GM12865 (cell line): Measurements from ENCODE around the gene PCNX3.

Experiments used
- DNase-seq: peaks from one replicate; pipeline ENCODE4 v3.0.0; 2010; ENCODE audit warnings: low read depth
- H3K4me3 ChIP-seq: 2 replicates; pipeline ENCODE4 v1.5.1; 2011; ENCODE audit warnings: mild to moderate bottlenecking, low read depth, low read length, control low read depth
- CTCF ChIP-seq: IDR thresholded peaks from 2 replicates; pipeline ENCODE4 v1.5.1; 2011; ENCODE audit warnings: low read length, control low read depth, low read depth, inconsistent platforms; ENCODE audit not compliant: insufficient read depth; ENCODE audit errors: missing control alignments

Gene PCNX3

GRCh38 chr11:65586676-65587075 lies 28.9 kb upstream of the PCNX3 start:
- no peak for DNase-seq
- peak overlapping the region; percentile 34 for H3K4me3 ChIP-seq
- TF ChIP-seq CTCF, result no peak

DNA sequence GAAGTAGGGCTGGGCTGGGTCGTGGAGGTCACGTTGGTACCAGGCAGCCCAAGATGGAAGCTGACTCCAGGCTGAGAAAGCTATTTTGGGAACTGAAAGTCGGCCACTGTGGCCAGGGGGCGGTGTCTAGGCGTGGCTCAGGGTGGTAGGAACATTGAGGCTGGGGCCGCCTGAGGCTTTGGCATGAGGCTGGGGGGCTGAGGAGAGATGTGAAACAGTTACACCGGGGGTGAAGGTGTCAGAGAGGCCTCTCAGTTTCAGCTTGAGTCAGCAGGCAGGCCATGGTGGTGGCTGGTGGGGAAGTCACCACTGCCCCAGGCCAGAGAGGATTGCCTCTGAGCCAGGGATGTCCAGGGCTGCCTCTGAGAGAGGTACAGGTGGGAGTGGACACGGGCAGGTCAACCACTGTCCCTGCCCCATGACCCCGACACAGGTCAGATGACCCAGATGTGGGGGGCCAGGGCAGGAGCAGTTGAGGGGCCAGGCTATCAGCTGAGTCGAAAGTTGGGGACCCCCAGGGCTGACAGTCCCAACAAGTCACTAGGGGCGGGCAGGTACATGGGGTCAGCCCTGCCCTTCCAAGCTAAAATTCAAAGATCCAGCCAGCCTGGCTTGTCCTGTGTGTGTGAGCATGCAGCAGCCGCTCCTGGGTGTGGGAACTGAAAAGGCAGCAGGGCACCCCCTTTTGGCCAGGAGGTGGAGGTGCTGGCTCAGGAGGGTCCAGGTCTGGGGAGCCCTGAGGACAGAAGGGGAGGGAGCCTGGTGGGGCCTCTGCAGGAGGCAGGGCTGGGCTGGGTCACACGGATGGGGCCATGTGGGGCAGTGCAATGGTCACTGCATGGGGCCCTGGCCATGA lies 27.1 kb upstream of the PCNX3 start:
- TF ChIP-seq CTCF, result peak; percentile 85
- peak; percentile 99 for DNase-seq
- peak overlapping the region; percentile 49 for H3K4me3 ChIP-seq

DNA sequence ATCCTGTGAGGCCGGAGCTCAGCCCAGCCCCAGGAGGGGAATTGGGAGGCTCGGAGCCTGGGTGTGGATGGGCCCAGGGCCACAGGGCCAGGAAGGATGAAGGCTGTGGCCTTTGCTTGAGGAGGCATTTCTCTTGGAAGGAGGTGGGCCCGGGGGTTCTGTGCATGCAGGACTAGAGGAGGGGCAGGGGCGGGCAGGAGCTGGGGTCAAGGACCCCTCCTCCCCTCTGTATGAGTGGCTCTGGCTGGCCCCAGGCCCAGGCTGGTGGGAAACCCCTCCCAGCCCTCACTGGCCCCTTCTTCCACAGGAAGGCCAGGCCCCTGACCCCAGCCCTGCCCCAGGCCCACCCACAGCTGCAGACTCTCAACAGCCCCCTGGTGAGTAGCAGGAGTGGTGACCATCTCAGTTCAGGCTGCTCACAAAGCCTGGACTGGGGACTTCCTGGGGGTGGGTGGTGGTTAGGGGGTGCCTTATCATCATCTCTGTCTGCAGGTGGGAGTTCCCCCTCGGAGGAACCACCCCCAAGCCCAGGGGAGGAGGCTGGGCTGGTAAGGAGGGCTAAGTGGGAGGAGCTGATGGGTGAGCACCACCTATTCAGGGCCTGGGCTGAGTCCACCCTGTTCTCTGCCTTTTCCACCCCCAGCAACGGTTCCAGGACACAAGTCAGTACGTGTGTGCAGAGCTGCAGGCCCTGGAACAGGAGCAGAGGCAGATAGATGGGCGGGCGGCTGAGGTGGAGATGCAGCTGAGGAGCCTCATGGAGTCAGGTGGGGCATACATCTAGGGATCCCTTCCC lies 25.9 kb upstream of the PCNX3 start:
- no peak for TF ChIP-seq CTCF
- DNase-seq, result peak; percentile 78
- H3K4me3 ChIP-seq, result no peak overlapping the region

DNA sequence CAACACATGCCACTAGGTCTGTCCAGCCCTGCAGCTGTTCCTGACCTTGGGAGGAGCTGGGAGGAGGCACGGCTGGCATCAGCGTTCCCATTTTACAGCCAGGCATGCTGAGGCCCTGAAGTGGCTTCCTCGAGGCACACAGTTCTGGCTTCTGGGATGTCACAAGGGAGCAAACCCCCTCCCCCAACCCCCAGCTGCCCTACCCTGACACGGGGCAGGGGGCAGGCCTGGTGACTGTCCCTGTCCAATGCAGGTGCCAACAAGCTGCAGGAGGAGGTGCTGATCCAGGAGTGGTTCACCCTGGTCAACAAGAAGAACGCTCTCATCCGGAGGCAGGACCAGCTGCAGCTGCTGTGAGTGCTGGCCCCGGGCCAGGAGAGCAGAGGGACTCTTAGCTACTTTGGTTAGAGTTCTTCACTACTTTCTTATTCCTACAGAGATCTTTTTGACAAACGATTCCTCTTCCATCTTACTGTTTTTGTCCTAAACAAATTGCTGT lies 25.3 kb upstream of the PCNX3 start:
- no peak overlapping the region for H3K4me3 ChIP-seq
- no peak for DNase-seq
- no peak for TF ChIP-seq CTCF

DNA sequence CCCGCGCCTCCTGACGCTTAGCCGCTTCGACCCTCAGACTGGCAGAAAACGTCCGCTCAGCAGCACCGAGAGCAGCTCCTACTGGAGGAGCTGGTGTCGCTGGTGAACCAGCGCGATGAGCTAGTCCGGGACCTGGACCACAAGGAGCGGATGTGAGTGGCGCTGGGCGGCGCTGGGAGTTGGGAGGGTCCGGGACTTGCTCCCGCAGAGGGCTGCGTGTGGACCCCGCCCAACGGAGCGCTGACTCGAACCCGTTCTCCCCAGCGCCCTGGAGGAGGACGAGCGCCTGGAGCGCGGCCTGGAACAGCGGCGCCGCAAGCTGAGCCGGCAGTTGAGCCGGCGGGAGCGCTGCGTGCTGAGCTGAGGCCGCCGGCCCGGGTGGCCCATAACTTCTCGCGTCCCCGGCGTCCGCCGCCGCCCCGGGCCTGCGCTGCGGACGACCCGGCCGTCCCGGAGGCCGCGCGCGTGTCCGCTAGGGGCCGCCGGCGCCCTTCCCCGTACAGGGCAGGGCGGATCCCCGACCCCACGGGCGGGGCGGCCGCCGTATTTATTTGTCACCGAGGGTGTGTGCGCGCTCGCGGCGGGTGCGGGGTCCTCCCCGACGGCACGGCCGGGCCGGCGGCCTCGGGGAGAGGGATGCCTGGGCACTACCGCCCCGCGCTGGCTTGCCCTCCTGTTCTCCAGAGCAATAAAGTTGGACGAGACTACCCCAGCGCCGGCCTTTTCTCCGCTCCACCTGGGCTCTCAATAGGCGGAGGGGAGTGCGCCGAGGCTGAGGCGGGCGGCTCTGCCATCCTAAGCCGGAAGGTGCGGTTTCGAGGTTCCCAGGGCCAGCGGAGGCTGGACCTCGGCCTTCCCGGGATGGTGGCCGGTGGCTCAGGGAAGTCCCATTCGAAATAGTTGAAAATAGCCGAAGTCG lies 23.4 kb upstream of the PCNX3 start:
- H3K4me3 ChIP-seq, result no peak overlapping the region
- no peak for TF ChIP-seq CTCF
- DNase-seq, result no peak

DNA sequence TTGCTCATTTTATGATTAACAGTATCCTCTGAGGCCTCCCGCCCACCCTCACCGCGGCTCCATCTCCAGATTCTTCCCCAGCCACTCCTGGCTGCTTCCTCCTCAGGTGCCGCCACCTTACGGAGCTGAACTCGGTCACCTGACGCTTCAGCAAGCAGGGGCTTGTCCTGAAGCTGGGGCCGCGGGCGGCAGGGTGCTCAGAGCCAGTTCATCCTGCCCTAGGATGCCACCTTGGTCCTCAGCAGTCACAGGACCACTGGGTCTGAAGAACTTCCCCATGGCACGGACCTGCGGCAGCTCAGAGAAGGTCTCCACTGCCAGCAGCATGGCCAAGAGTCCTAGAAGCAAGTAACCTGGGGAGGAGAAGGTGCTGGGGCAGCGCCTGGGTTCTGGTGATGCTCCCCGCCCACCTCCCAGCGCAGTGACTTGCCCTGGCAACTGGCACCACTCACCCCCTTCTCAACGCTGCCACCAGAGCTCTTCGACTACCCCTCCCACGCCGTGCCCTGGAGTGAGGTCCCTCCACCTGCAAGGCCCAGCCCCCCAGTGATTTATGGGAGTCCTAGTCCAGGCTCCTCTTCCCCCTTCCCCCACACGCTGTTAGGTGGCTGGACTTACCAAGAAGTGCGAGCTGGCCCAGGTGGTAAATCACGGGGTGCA lies 22.6 kb upstream of the PCNX3 start:
- no peak overlapping the region for H3K4me3 ChIP-seq
- no peak for DNase-seq
- TF ChIP-seq CTCF, result no peak
